Endothelial cell of umbilical vein (primary cell): ENCODE data around the gene JCAD. TPM values are rescaled to one million over a fixed set of nuclear protein-coding genes. Genes with fewer than 3 reads are reported as not detected.
"Not testable (repeated sequence)": the region's sequence is repeated elsewhere in the genome, so short reads cannot be mapped to it uniquely, and the experiment has no call there.

Source experiments
- BruUV-seq: library from RNA; stranded (reverse); fragments of 400-500 nt; replicated peaks from 2 replicates; lab custom pipeline; 2021; lab: Mats Ljungman, UMichigan
- CTCF ChIA-PET: fragments of 300-600, 350-600 bp; sonication (Branson Sonifier 250); formaldehyde crosslinking; loops from one replicate; lab custom pipeline; 2021; ENCODE audit warnings: antibody characterized with exemption, inconsistent platforms; lab: Charles Lee
- POLR2A ChIA-PET: fragments of 300-600, 350-600 bp; sonication (Branson Sonifier 250); formaldehyde crosslinking; loops from one replicate; lab custom pipeline; 2021; ENCODE audit warnings: antibody characterized with exemption, inconsistent platforms; lab: Charles Lee
- DNase-seq: peaks from one replicate; pipeline ENCODE4 v3.0.0-alpha.2; 2011; ENCODE audit warnings: low read depth, low spot score
- FAIRE-seq: peaks from 2 replicates; lab custom pipeline; 2011; peaks lifted over from hg19 to GRCh38; lab: Jason Lieb, UNC
- H2AFZ ChIP-seq: 2 replicates; pipeline ENCODE4 v1.6.0; 2012; ENCODE audit warnings: low read depth, low read length, control low read depth, inconsistent platforms
- H3K27ac ChIP-seq: 2 replicates; pipeline ENCODE4 v1.5.1; 2011; ENCODE audit warnings: low read depth, mild to moderate bottlenecking, control low read depth, low read length, moderate library complexity; ENCODE audit not compliant: insufficient read depth
- H3K27me3 ChIP-seq, 2 experiments: 2 replicates each; pipeline versions ENCODE4 v1.6.0 to v1.6.1; 2011; ENCODE audit warnings: low read length in 2 of 2, mixed read lengths in 1 of 2; ENCODE audit not compliant: control insufficient read depth in 2 of 2, insufficient read depth in 2 of 2
- H3K36me3 ChIP-seq, 2 experiments: 2 replicates in 1 of 2; 3 replicates in 1 of 2; pipeline ENCODE4 v1.5.1; 2011; ENCODE audit warnings: low read length in 2 of 2, mild to moderate bottlenecking in 1 of 2, moderate library complexity in 1 of 2; ENCODE audit not compliant: control insufficient read depth in 2 of 2, insufficient read depth in 2 of 2; ENCODE audit errors: extremely low read depth in 1 of 2
- H3K4me1 ChIP-seq: 3 replicates; pipeline ENCODE4 v1.5.1; 2011; ENCODE audit warnings: mild to moderate bottlenecking, low read length; ENCODE audit not compliant: control insufficient read depth, insufficient read depth; ENCODE audit errors: extremely low read depth
- H3K4me2 ChIP-seq: 2 replicates; pipeline ENCODE4 v1.6.1; 2011; ENCODE audit warnings: low read length, control low read depth, mixed read lengths; ENCODE audit not compliant: insufficient read depth
- H3K4me3 ChIP-seq, 3 experiments: fragments of 200-600 bp in 1 of 3; sonication (generic), shearing (Covaris generic) in 1 of 3; replicated peaks in 1 of 3; 2 replicates each; pipeline ENCODE4 v1.5.1; 2011 to 2016; ENCODE audit warnings: control low read depth in 3 of 3, low read length in 3 of 3, mild to moderate bottlenecking in 2 of 3, inconsistent platforms in 1 of 3, low read depth in 1 of 3, moderate library complexity in 1 of 3; ENCODE audit not compliant: insufficient read depth in 1 of 3
- H3K79me2 ChIP-seq: 2 replicates; pipeline ENCODE4 v1.6.0; 2012; ENCODE audit warnings: low read length, inconsistent platforms; ENCODE audit not compliant: control insufficient read depth, insufficient read depth
- H3K9ac ChIP-seq: replicated peaks from 2 replicates; pipeline ENCODE3; 2011; ENCODE audit warnings: low read length, control low read depth; ENCODE audit not compliant: insufficient read depth; ENCODE audit errors: extremely low read depth
- H3K9me1 ChIP-seq: replicated peaks from 3 replicates; pipeline ENCODE4 v1.6.0; 2011; ENCODE audit warnings: mild to moderate bottlenecking, low read length; ENCODE audit not compliant: control insufficient read depth, insufficient read depth; ENCODE audit errors: extremely low read depth
- H3K9me3 ChIP-seq: replicated peaks from 2 replicates; pipeline ENCODE4 v1.5.1; 2012; ENCODE audit warnings: low read length, inconsistent platforms; ENCODE audit not compliant: control insufficient read depth, insufficient read depth
- H4K20me1 ChIP-seq: replicated peaks from 2 replicates; pipeline ENCODE3; 2011; ENCODE audit warnings: mild to moderate bottlenecking, low read length; ENCODE audit not compliant: control insufficient read depth, insufficient read depth; ENCODE audit errors: extremely low read depth
- CTCF ChIP-seq, 2 donors: IDR thresholded peaks; 1 replicate in 1 of 2; 2 replicates in 1 of 2; pipeline ENCODE4 v1.5.1; 2011; ENCODE audit warnings: low read length in 2 of 2, mild to moderate bottlenecking in 2 of 2, moderate library complexity in 2 of 2, control low read depth in 1 of 2, inconsistent platforms in 1 of 2, low read depth in 1 of 2; ENCODE audit not compliant: insufficient read depth in 1 of 2; ENCODE audit errors: extremely low read depth in 1 of 2
- EZH2 ChIP-seq: IDR thresholded peaks from 2 replicates; pipeline ENCODE4 v1.6.1; 2012; ENCODE audit warnings: borderline replicate concordance, low read depth, mild to moderate bottlenecking, moderate library complexity, low read length, inconsistent platforms; ENCODE audit not compliant: severe bottlenecking
- FOS ChIP-seq: IDR thresholded peaks from 2 replicates; pipeline ENCODE4 v1.6.1; 2011; ENCODE audit warnings: mild to moderate bottlenecking, low read length, moderate library complexity, borderline replicate concordance; ENCODE audit not compliant: insufficient read depth
- GATA2 ChIP-seq: IDR thresholded peaks from 2 replicates; pipeline ENCODE4 v1.7.0; 2011; ENCODE audit warnings: low read depth, mild to moderate bottlenecking, moderate library complexity, mixed read lengths, low read length; ENCODE audit not compliant: insufficient read length, insufficient read depth
- JUN ChIP-seq: IDR thresholded peaks from 2 replicates; pipeline ENCODE4 v1.6.1; 2011; ENCODE audit warnings: borderline replicate concordance, low read depth; ENCODE audit not compliant: insufficient read length, insufficient read depth
- MYC ChIP-seq: IDR thresholded peaks from one replicate; pipeline ENCODE4 v1.6.1; 2011; ENCODE audit warnings: mild to moderate bottlenecking, low read depth, low read length
- POLR2A ChIP-seq: IDR thresholded peaks from 2 replicates; pipeline ENCODE4 v1.6.1; 2012; ENCODE audit warnings: low read depth, mild to moderate bottlenecking, control low read depth, low read length
- POLR2AphosphoS5 ChIP-seq: IDR thresholded peaks from 2 replicates; pipeline ENCODE4 v1.6.1; 2012; ENCODE audit warnings: low read depth, mild to moderate bottlenecking, control low read depth, low read length, moderate library complexity; ENCODE audit not compliant: insufficient read depth
- dilution Hi-C: fragments of 300-500 bp; cut with MboI; formaldehyde crosslinking; loops from one replicate; pipeline ENCODE4 v1.15.0; 2019; ENCODE audit warnings: low sequenced_read_pairs; ENCODE audit not compliant: extremely low pct_ligation_motif_present
- intact Hi-C: fragments of 100-400 bp; cut with micrococcal nuclease; formaldehyde crosslinking; loops from one replicate; pipeline ENCODE4 v1.10.0; 2022
- polyA plus RNA-seq, 4 experiments: library from polyadenylated mRNA; depleted of rRNA in 3 of 4; stranded (reverse) in 3 of 4; unstranded in 1 of 4; fragments of >200 nt; gene quantifications; 2 replicates each; pipeline versions ENCODE4 v1.2.1 to v1.2.3, GENCODE V29; 2011 to 2012; ENCODE audit warnings: missing spikeins in 1 of 4
- total RNA-seq: library from RNA; stranded (reverse); gene quantifications from 2 replicates; pipeline ENCODE4 v1.2.3, GENCODE V29; 2021
- TF ChIP-seq, protein P1 (sequence below): IDR thresholded peaks from 2 replicates; pipeline ENCODE4 v1.6.1; 2011; ENCODE audit not compliant: insufficient read depth, insufficient read length

JCAD gene
- total and polyA plus RNA-seq, 2 donors (not counting 3 experiments of a cell fraction or from before 2014, with no cell fraction given), result 17.5 to 76.3 TPM

DNA sequence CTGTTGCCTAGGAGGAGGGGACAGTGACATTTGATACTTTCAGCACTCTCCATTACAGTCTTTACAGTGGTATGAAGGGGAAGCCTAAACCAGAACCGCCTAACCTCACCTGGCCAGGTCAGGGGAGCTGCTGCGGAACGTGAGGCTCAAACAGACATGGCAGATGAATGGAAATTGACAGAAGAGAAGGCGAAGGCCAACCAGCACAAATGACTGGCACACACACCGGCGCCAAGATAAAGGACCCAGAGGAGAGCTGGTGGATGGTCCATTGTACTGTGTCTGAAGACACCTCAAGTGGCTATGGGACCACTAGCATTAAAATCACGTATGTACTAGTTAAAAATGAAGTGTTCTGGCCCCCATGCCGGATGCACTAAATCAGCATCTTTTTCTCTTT, 53.0 kb downstream of the JCAD start:
- H3K79me2 ChIP-seq, result no peaks in the 10 kb centered on the region
- H3K27ac ChIP-seq, result no peak overlapping the region
- BruUV-seq, result no TSS peak
- POLR2A ChIA-PET, result no interaction called here
- DNase-seq (no peak), FAIRE-seq (no peak)
- no peaks in the 10 kb centered on the region for H4K20me1 ChIP-seq
- no peak overlapping the region for H3K4me3 ChIP-seq
- dilution Hi-C loops (no loop called here), intact Hi-C loops (no loop called here)
- TF ChIP-seq, protein P1, sequence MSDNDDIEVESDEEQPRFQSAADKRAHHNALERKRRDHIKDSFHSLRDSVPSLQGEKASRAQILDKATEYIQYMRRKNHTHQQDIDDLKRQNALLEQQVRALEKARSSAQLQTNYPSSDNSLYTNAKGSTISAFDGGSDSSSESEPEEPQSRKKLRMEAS, result no peak
- no peak for TF ChIP-seq CTCF (IDR thresholded peaks at IDR 0.05; ENCODE audit: extremely low read depth in 1 of 2, insufficient read depth in 1 of 2, low read depth in 1 of 2, low read length in 2 of 2)
- TF ChIP-seq POLR2A, result no peak
- TF ChIP-seq MYC, result no peak
- TF ChIP-seq GATA2, result no peak
- TF ChIP-seq POLR2AphosphoS5, result no peak
- no peak for TF ChIP-seq EZH2
- no peak for TF ChIP-seq FOS
- no peak for TF ChIP-seq JUN
- H3K4me1 ChIP-seq, result peaks cover 12% of the 10 kb centered on the region
- no peaks in the 10 kb centered on the region for H3K27me3 ChIP-seq
- H3K9me1 ChIP-seq, result no peaks in the 10 kb centered on the region
- no peaks in the 10 kb centered on the region for H3K9me3 ChIP-seq
- CTCF ChIA-PET, result no interaction called here
- no peak overlapping the region for H2AFZ ChIP-seq
- H3K4me2 ChIP-seq, result no peak overlapping the region
- no peak overlapping the region for H3K9ac ChIP-seq
- H3K36me3 ChIP-seq, result no peaks in the 10 kb centered on the region

- BruUV-seq, H3K79me2 ChIP-seq, H3K36me3 ChIP-seq, dilution Hi-C loops, FAIRE-seq, H3K9ac ChIP-seq, H2AFZ ChIP-seq, H3K9me3 ChIP-seq, H3K4me3 ChIP-seq, H3K9me1 ChIP-seq, H3K27ac ChIP-seq, intact Hi-C loops, H3K27me3 ChIP-seq, H3K4me2 ChIP-seq, DNase-seq, H4K20me1 ChIP-seq: not testable (repeated sequence)
- POLR2A ChIA-PET, result interaction anchor here (0.7 kb wide), 1 partner anchor 44 kb away, joined by 4 read pairs; no protein-coding TSS in a partner anchor
- peaks cover 18% of the 10 kb centered on the region for H3K4me1 ChIP-seq
- CTCF ChIA-PET, result interaction anchor here (1.0 to 1.8 kb wide), 3 partner anchors 167 to 586 kb away, joined by 3 to 6 read pairs (median 5); no protein-coding TSS in a partner anchor
Measured at GRCh38 chr10:30005116-30005515, 54.3 kb downstream of the JCAD start.
